GM10847 (cell line): ENCODE measurements around the gene RANGRF.

Experiments
- POLR2A ChIP-seq: IDR thresholded peaks from 2 replicates; pipeline ENCODE4 v1.6.1; 2011; ENCODE audit not compliant: insufficient read length; ENCODE audit errors: extremely low read depth

RANGRF gene

GRCh38 chr17:8267480-8268147 lies 20.9 kb upstream of the RANGRF start:
- TF ChIP-seq POLR2A, result no peak

- TF ChIP-seq POLR2A, result no peak
These were observed 19.7 kb upstream of the RANGRF start for GRCh38 chr17:8268550-8269298.

GRCh38 chr17:8272421-8272820 lies 16.0 kb upstream of the RANGRF start:
- TF ChIP-seq POLR2A, result no peak

GRCh38 chr17:8273884-8274444 lies 14.5 kb upstream of the RANGRF start:
- TF ChIP-seq POLR2A, result no peak

GRCh38 chr17:8274816-8275215 lies 13.7 kb upstream of the RANGRF start:
- TF ChIP-seq POLR2A, result no peak

GRCh38 chr17:8275421-8276290 lies 12.8 kb upstream of the RANGRF start:
- no peak for TF ChIP-seq POLR2A

- no peak for TF ChIP-seq POLR2A
These were observed 11.2 kb upstream of the RANGRF start for GRCh38 chr17:8277317-8277716.

- TF ChIP-seq POLR2A, result no peak
These were observed 6.1 kb upstream of the RANGRF start for GRCh38 chr17:8282345-8282744.

GRCh38 chr17:8283356-8283755 lies 5.1 kb upstream of the RANGRF start:
- TF ChIP-seq POLR2A, result no peak

GRCh38 chr17:8284126-8284525 lies 4.3 kb upstream of the RANGRF start:
- no peak for TF ChIP-seq POLR2A

GRCh38 chr17:8285270-8286181 lies 2.9 kb upstream of the RANGRF start:
- no peak for TF ChIP-seq POLR2A

GRCh38 chr17:8287651-8288335 lies 677 bp upstream of the RANGRF start:
- no peak for TF ChIP-seq POLR2A

GRCh38 chr17:8289103-8289397 lies 580 bp downstream of the RANGRF start:
- no peak for TF ChIP-seq POLR2A

- no peak for TF ChIP-seq POLR2A
These were observed 1.6 kb downstream of the RANGRF start for GRCh38 chr17:8290043-8290442.
